CD4-positive, alpha-beta T cell treated with Interleukin-6 at 100 ng/mL for 8 hours (primary cell): ENCODE data around the gene THEMIS2.
"Not testable (repeated sequence)": the region's sequence is repeated elsewhere in the genome, so short reads cannot be mapped to it uniquely, and the experiment has no call there.

Experiments used
- DNase-seq: peaks from one replicate; pipeline ENCODE4 v3.0.0-alpha.2; 2020; ENCODE audit warnings: mixed read lengths, low spot score

THEMIS2 gene

GRCh38 chr1:27872059-27872801 is at the start of gene THEMIS2:
THEMIS2 (plus strand) TSS chr1:27872544; CDS start chr1:27872572, 28 bp downstream.
- DNase-seq: peak; percentile 80

GRCh38 chr1:27823784-27824183 is 48.6 kb upstream of the THEMIS2 start:
- DNase-seq: no peak

- DNase-seq: no peak
Measured at GRCh38 chr1:27824411-27824810, 47.9 kb upstream of the THEMIS2 start.

DNA sequence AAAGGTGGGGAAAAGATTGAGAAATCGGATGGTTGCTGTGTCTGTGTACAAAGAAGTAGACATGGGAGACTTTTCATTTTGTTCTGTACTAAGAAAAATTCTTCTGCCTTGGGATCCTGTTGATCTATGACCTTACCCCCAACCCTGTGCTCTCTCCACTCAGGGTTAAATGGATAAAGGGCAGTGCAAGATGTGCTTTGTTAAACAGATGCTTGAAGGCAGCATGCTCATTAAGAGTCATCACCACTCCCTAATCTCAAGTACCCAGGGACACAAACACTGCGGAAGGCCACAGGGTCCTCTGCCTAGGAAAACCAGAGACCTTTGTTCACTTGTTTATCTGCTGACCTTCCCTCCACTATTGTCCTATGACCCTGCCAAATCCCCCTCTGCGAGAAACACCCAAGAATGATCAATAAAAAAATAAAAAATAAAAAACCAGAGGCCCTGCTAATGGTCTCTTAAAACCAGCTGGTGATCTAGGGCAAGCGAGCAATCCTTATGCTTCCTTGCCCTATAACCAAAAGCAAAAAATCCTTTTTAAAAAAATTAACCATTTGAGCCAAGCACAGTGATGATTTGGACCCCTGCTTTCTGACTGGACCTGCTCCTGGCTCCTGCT is 42.9 kb upstream of the THEMIS2 start:
- DNase-seq: not testable (repeated sequence)

GRCh38 chr1:27830621-27831440 is 41.5 kb upstream of the THEMIS2 start, which contains the start of gene PPP1R8:
PPP1R8 (plus strand) TSS chr1:27830782; CDS start chr1:27830836, 54 bp downstream.
- DNase-seq: peak; percentile 88

- no peak for DNase-seq
Measured at GRCh38 chr1:27831568-27832410, 40.6 kb upstream of the THEMIS2 start.

DNA sequence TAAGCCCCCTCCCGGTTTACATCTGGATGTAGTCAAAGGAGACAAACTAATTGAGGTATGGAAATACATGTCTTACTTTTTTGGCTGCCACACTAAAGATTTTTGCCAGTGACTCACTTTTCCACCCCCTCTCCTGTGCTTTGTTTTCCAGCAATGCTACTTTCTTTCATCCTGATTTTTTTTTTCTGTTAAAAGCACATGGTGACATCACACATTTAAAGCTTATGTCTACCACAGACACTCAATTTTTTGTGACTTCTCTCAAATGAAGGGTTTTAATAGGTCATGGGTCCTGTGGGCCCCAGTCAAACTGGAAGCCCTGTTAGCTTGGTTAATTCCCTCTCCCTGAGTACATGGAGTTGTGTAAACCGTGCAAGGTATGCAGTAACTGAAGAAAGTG is 39.6 kb upstream of the THEMIS2 start:
- DNase-seq: no peak

DNA sequence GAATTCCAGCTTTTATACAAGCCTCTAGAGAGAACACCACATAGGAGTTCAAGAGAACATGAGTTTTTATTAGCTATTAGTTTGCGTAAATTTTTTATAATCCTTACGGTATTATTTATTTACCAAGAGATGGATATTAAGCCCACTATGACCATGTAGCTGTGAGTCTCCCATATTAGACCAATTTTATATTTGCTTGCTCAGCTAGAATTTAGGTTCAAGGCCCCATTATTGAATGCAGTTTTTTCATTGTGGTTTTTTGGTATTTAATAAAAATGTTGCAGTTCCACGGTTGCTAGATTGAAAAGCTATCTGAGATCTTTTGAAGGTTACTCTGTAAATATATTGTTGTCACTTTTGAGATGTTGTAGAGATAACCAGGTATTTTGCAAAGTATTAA is 38.9 kb upstream of the THEMIS2 start:
- DNase-seq: no peak

- DNase-seq: no peak
Measured at GRCh38 chr1:27835046-27835445, 37.3 kb upstream of the THEMIS2 start.

DNA sequence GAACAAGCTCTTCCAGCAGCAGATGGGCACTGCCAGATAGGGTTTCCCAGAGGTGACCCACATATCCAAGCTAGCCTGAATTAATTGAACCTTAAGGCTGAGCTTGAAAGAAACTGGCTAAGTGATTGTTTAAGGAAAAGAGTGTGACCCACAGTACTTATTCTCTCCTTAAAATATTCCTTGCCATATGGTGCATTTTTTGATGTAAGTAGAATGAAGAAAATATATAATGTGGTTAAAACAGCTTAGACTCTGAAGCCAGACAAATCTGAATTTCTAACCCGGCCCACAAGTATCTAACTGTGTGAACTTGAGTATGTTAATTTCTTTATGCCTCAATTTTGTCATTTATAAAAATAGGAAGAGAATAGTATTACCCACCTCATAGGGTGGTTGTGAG is 36.8 kb upstream of the THEMIS2 start:
- no peak for DNase-seq

- no peak for DNase-seq
Measured at GRCh38 chr1:27849951-27850350, 22.4 kb upstream of the THEMIS2 start.

- no peak for DNase-seq
Measured at GRCh38 chr1:27855085-27855484, 17.3 kb upstream of the THEMIS2 start.

GRCh38 chr1:27856561-27857343 is 15.6 kb upstream of the THEMIS2 start:
- DNase-seq: no peak

DNA sequence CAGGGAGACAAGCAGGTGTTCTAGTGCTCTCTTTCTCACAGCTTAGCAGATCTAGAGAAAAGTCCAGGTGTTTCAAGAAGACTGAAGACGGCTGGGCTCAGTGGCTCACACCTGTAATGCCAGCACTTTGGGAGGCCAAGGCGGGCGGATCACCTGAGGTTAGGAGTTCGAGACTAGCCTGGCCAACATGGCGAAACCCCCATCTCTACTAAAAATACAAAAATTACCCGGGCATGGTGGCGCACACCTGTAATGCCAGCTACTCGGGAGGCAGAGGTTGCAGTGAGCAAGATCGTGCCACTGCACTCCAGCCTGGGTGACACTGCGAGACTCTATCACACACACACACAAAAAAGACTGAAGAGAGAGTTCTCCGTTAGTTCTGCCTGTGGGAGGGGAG is 14.8 kb upstream of the THEMIS2 start:
- not testable (repeated sequence) for DNase-seq

DNA sequence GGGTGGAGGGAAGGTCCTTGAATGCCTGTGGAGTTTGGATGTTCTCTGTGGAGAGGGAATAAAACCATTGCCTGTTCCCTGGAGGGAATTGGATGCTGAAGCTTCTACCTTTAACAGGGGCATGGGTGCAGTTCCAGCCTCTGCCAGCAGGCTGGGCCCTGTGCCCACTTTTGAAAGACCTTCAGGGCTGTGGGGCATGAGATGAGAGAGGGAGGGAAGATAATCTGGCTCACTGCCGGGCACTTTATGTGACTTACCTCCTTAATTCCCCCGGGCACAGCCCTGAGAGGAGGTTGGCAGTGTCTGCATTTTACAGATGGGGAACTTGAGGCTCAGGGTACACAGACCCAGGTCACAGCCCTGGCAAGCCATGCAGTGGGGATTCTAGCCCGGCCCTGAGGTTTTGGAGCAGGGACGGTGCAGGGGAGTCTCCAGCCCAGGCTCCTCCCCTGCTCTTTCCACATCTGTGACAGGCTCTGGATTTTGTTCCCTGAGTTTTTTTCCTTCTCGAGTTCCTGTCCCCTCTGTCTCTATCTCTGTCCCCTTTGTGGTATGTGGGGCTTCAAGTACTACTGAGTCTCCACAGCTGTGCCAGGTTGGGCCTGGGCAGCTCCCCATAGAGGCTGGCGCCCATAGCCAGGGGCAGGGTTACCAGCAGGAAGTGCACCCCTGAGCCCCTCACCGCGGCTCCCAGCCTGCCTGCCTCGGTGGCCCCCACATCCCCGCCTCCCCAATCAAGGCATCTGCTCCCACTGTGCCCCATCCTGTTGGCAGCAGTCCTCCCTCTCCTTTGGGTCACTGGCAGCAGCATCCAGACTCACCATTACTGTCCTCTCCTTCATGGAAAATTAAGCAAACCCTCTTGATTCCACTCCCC is 14.0 kb upstream of the THEMIS2 start:
- DNase-seq: peak; percentile 83

GRCh38 chr1:27858949-27859576 is 13.3 kb upstream of the THEMIS2 start:
- DNase-seq: no peak

- no peak for DNase-seq
Measured at GRCh38 chr1:27861436-27861835, 10.9 kb upstream of the THEMIS2 start.

- no peak for DNase-seq
Measured at GRCh38 chr1:27862004-27862403, 10.3 kb upstream of the THEMIS2 start.
